Vagina (tissue), 2 donors: Measurements from ENCODE around the gene ATP6V1A.

Experiments
- CTCF ChIP-seq, 3 experiments: fragments of 450-650 bp in 2 of 3; fragments of 200-600 bp in 1 of 3; sonication (generic) in 1 of 3; IDR thresholded peaks; one replicate each; pipeline ENCODE4 v1.5.1; 2017 to 2019; ENCODE audit warnings: antibody characterized with exemption in 3 of 3, mild to moderate bottlenecking in 2 of 3, moderate library complexity in 2 of 3
- POLR2A ChIP-seq, 2 donors: fragments of 450-650 bp; IDR thresholded peaks; one replicate each; pipeline ENCODE4 v1.6.1; 2017; ENCODE audit warnings: antibody characterized with exemption in 2 of 2, mild to moderate bottlenecking in 2 of 2, moderate library complexity in 2 of 2
- POLR2AphosphoS5 ChIP-seq, 2 donors: sonication (generic); formaldehyde crosslinking; IDR thresholded peaks; one replicate each; pipeline ENCODE4 v1.9.0; 2017; ENCODE audit warnings: antibody characterized with exemption in 2 of 2, mild to moderate bottlenecking in 2 of 2, low read depth in 1 of 2; ENCODE audit not compliant: insufficient read depth in 1 of 2

- no peak for TF ChIP-seq CTCF (IDR thresholded peaks at IDR 0.05)
- TF ChIP-seq POLR2AphosphoS5 (IDR thresholded peaks at IDR 0.05; ENCODE audit: insufficient read depth in 1 of 2, low read depth in 1 of 2), result no peak
- TF ChIP-seq POLR2A (IDR thresholded peaks at IDR 0.05), result no peak
Measured at GRCh38 chr3:113769551-113769950, 22.7 kb downstream of the ATP6V1A start.
